Measurements from ENCODE around the gene FAM163B. TPM values are rescaled to one million over a fixed set of nuclear protein-coding genes. Genes with fewer than 3 reads are reported as not detected.
A peak's percentile ranks its signal among the peaks of the same experiment; 100 is the strongest.

The FAM163B gene
- polyA plus RNA-seq, 1 of the 3 experiments (the other 2 are of a cell fraction): 0.05 TPM

GRCh38 chr9:133554729-133555128 lies 54.5 kb downstream of the FAM163B start:
- Histone ChIP-seq H3K4me1 (ENCODE audit: control insufficient read depth in 1 of 2, insufficient read depth in 2 of 2, low read depth in 1 of 2, low read length in 1 of 2) (peaks cover 16 to 42% of the 10 kb centered on the region in 2 experiments), H3K79me2 (ENCODE audit: insufficient read depth) (no peaks in the 10 kb centered on the region), H3K9me2 (no peaks in the 10 kb centered on the region), H3K9ac (no peak overlapping the region), H3K27ac (ENCODE audit: low read depth in 2 of 2, low read length in 1 of 2) (no peak overlapping the region; a peak in 1 of 4 replicates), H3K27me3 (ENCODE audit: insufficient read depth) (no peaks in the 10 kb centered on the region), H4K20me1 (ENCODE audit: insufficient read depth) (no peaks in the 10 kb centered on the region), H3K36me3 (replicated peaks in 1 of 2; ENCODE audit: control insufficient read depth in 1 of 2, insufficient read depth in 2 of 2, low read length in 1 of 2) (no peaks in the 10 kb centered on the region), H2AFZ (ENCODE audit: low read depth) (no peak overlapping the region), H3F3A (replicated peaks; ENCODE audit: insufficient read depth) (peaks cover 9% of the 10 kb centered on the region), H3K9me3 (no peaks in the 10 kb centered on the region), H3K4me3 (ENCODE audit: low read depth in 2 of 2, low read length in 1 of 2) (no peak overlapping the region), H3K4me2 (no peak overlapping the region)
- ChIA-PET POLR2A (interaction anchor here (0.6 kb wide), 1 partner anchor 21 kb away, joined by 3 read pairs; the partner anchor contains the start of gene ADAMTSL2), CTCF (interaction anchor here (0.6 to 1.5 kb wide), 4 partner anchors 19 to 204 kb away, joined by 3 to 4 read pairs (median 4); no protein-coding TSS in a partner anchor)
- DNase-seq: no peak
- TF ChIP-seq, protein P1, sequence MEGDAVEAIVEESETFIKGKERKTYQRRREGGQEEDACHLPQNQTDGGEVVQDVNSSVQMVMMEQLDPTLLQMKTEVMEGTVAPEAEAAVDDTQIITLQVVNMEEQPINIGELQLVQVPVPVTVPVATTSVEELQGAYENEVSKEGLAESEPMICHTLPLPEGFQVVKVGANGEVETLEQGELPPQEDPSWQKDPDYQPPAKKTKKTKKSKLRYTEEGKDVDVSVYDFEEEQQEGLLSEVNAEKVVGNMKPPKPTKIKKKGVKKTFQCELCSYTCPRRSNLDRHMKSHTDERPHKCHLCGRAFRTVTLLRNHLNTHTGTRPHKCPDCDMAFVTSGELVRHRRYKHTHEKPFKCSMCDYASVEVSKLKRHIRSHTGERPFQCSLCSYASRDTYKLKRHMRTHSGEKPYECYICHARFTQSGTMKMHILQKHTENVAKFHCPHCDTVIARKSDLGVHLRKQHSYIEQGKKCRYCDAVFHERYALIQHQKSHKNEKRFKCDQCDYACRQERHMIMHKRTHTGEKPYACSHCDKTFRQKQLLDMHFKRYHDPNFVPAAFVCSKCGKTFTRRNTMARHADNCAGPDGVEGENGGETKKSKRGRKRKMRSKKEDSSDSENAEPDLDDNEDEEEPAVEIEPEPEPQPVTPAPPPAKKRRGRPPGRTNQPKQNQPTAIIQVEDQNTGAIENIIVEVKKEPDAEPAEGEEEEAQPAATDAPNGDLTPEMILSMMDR (IDR thresholded peaks at IDR 0.05): no peak
- 93% methylated on average over 5 of the region's 8 CpGs for WGBS (ENCODE audit: low lambda C conversion rate)

GRCh38 chr9:133553973-133554713 lies 55.0 kb downstream of the FAM163B start:
- 77% methylated on average over 13 of the region's 31 CpGs for WGBS (ENCODE audit: low lambda C conversion rate)
- CTCF ChIA-PET: interaction anchor here (0.6 to 1.5 kb wide), 5 partner anchors 18 to 75 kb away, joined by 3 to 4 read pairs (median 3); no protein-coding TSS in a partner anchor
- TF ChIP-seq FOXJ3 (CRISPR knock-in tag; IDR thresholded peaks at IDR 0.05) (no peak), NRF1 (IDR thresholded peaks at IDR 0.05; ENCODE audit: low read depth, low read length) (no peak), GABPA (IDR thresholded peaks at IDR 0.05; ENCODE audit: low read depth) (no peak), PBX3 (IDR thresholded peaks at IDR 0.05) (no peak), USF1 (IDR thresholded peaks at IDR 0.05; ENCODE audit: borderline replicate concordance, low read depth) (no peak), RXRA (IDR thresholded peaks at IDR 0.05; ENCODE audit: borderline replicate concordance, low read depth) (no peak), MXI1 (IDR thresholded peaks at IDR 0.05; ENCODE audit: low read depth, low read length) (no peak)
- TF ChIP-seq, protein P2, sequence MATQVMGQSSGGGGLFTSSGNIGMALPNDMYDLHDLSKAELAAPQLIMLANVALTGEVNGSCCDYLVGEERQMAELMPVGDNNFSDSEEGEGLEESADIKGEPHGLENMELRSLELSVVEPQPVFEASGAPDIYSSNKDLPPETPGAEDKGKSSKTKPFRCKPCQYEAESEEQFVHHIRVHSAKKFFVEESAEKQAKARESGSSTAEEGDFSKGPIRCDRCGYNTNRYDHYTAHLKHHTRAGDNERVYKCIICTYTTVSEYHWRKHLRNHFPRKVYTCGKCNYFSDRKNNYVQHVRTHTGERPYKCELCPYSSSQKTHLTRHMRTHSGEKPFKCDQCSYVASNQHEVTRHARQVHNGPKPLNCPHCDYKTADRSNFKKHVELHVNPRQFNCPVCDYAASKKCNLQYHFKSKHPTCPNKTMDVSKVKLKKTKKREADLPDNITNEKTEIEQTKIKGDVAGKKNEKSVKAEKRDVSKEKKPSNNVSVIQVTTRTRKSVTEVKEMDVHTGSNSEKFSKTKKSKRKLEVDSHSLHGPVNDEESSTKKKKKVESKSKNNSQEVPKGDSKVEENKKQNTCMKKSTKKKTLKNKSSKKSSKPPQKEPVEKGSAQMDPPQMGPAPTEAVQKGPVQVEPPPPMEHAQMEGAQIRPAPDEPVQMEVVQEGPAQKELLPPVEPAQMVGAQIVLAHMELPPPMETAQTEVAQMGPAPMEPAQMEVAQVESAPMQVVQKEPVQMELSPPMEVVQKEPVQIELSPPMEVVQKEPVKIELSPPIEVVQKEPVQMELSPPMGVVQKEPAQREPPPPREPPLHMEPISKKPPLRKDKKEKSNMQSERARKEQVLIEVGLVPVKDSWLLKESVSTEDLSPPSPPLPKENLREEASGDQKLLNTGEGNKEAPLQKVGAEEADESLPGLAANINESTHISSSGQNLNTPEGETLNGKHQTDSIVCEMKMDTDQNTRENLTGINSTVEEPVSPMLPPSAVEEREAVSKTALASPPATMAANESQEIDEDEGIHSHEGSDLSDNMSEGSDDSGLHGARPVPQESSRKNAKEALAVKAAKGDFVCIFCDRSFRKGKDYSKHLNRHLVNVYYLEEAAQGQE (IDR thresholded peaks at IDR 0.05; ENCODE audit: low read depth, low read length): no peak

More at GRCh38 chr9:133553973-133554713, 55.0 kb downstream of the FAM163B start:
- Histone ChIP-seq H3K79me2 (ENCODE audit: insufficient read depth) (no peaks in the 10 kb centered on the region), H3K27me3 (ENCODE audit: insufficient read depth) (no peaks in the 10 kb centered on the region), H4K20me1 (ENCODE audit: insufficient read depth) (no peaks in the 10 kb centered on the region), H2AFZ (ENCODE audit: low read depth) (no peak overlapping the region), H3K4me2 (no peak overlapping the region), H3K36me3 (replicated peaks in 1 of 2; ENCODE audit: control insufficient read depth in 1 of 2, insufficient read depth in 2 of 2, low read length in 1 of 2) (no peaks in the 10 kb centered on the region), H3K9me2 (no peaks in the 10 kb centered on the region), H3K27ac (ENCODE audit: low read depth in 2 of 2, low read length in 1 of 2) (peak overlapping the region in 1 of 2 experiments; percentile 3; a peak in 1 of 4 replicates), H3K4me3 (ENCODE audit: low read depth in 2 of 2, low read length in 1 of 2) (no peak overlapping the region), H3K9ac (no peak overlapping the region), H3K4me1 (ENCODE audit: control insufficient read depth in 1 of 2, insufficient read depth in 2 of 2, low read depth in 1 of 2, low read length in 1 of 2) (peaks cover 16 to 40% of the 10 kb centered on the region in 2 experiments), H3F3A (replicated peaks; ENCODE audit: insufficient read depth) (peaks cover 9% of the 10 kb centered on the region), H3K9me3 (no peaks in the 10 kb centered on the region)
- POLR2A ChIA-PET: interaction anchor here (0.6 kb wide), 1 partner anchor 20 kb away, joined by 3 read pairs; the partner anchor contains the start of gene ADAMTSL2
- no peak for DNase-seq

Data from SK-N-SH (cell line).